ENCODE data around the gene NDUFA13. TPM values are rescaled to one million over a fixed set of nuclear protein-coding genes. Genes with fewer than 3 reads are reported as not detected.
A peak's percentile ranks its signal among the peaks of the same experiment; 100 is the strongest.

Gene NDUFA13
- total RNA-seq, 1 donor from 2014 or later: 394 TPM

DNA sequence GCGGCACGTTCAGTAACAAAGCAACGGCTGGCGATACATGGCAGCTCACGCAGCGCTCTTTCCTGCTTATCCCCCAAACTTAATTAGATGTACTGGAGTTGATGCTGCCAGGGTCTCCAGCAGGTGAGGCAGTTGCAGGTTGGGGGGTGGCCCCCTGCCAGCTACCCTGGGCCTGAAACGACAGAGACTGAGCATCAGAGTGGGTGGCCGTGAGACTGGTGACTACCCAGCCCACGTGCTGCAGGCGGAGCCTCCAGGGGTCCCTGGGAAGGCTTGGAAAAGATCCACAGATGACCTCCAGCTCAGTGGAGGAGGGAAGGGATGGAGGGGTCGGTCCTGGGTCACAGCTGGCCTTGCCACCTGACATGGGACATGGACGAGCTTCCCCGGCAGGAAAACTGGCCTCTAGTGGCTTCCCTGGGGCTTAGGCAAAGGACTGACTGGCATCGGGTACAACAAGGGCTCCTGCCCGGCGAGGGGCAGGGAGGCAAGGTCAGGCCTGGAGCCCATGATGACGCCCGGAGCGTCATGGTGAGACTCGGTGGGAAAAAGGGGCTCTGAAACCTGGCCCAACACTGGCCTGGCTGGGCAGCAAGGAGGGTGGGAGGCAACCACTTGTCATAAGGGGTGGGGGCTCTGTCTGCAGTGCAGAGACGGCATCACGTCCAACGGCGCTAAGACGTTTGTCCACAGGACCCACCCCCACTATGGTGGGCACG, 46.1 kb downstream of the NDUFA13 start:
- Mint-ChIP-seq H3K4me3 (ENCODE audit: unreplicated experiment) (no peak overlapping the region), H3K9me3 (ENCODE audit: unreplicated experiment) (peaks cover 3% of the 10 kb centered on the region), H3K4me1 (ENCODE audit: low read depth, unreplicated experiment) (peaks cover 5% of the 10 kb centered on the region), H3K27ac (ENCODE audit: unreplicated experiment) (peak overlapping the region; percentile 48), H3K36me3 (ENCODE audit: unreplicated experiment) (peaks cover 11% of the 10 kb centered on the region), H3K27me3 (ENCODE audit: unreplicated experiment) (peaks cover 14% of the 10 kb centered on the region)
- no peak for DNase-seq
- TF ChIP-seq, protein P1, sequence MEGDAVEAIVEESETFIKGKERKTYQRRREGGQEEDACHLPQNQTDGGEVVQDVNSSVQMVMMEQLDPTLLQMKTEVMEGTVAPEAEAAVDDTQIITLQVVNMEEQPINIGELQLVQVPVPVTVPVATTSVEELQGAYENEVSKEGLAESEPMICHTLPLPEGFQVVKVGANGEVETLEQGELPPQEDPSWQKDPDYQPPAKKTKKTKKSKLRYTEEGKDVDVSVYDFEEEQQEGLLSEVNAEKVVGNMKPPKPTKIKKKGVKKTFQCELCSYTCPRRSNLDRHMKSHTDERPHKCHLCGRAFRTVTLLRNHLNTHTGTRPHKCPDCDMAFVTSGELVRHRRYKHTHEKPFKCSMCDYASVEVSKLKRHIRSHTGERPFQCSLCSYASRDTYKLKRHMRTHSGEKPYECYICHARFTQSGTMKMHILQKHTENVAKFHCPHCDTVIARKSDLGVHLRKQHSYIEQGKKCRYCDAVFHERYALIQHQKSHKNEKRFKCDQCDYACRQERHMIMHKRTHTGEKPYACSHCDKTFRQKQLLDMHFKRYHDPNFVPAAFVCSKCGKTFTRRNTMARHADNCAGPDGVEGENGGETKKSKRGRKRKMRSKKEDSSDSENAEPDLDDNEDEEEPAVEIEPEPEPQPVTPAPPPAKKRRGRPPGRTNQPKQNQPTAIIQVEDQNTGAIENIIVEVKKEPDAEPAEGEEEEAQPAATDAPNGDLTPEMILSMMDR (IDR thresholded peaks at IDR 0.05; ENCODE audit: partially characterized antibody, unreplicated experiment): no peak

DNA sequence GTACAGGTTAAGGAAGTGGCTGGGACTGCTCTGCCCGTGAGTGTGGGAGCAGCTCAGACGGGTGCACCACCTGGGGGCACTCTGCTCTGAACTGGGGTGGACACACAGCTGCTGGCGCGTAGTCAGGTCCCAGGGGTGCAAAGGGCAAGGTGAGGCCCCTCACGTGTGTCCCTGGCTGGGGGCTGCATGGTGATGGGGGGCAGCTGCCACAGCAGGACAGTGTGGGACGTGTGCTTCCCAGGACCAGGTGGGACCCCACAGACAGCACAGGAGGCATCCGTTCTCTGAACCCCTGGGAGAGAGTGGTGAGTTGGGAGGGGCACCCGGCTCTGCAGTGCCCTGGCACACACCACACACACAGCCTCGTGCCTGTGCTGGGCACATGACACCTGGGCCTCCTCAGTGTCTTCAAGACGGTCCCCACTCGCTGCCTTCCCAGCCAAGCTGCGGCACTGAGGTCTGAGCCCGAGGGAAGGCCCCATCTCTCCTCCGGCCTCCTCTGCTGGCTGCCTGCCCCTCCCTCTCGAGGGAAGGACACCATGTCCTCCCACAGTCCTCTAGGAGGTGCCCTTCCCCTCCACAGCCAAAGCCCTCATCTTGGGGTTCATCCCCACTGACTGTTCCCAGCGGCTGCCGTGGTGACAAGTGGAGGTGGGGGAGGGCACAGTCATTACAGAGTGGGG, 46.8 kb downstream of the NDUFA13 start:
- TF ChIP-seq, protein P1 (IDR thresholded peaks at IDR 0.05; ENCODE audit: partially characterized antibody, unreplicated experiment): no peak
- Mint-ChIP-seq H3K4me3 (ENCODE audit: unreplicated experiment) (no peak overlapping the region), H3K27ac (ENCODE audit: unreplicated experiment) (no peak overlapping the region), H3K9me3 (ENCODE audit: unreplicated experiment) (peaks cover 3% of the 10 kb centered on the region), H3K4me1 (ENCODE audit: low read depth, unreplicated experiment) (peaks cover 5% of the 10 kb centered on the region), H3K36me3 (ENCODE audit: unreplicated experiment) (peaks cover 11% of the 10 kb centered on the region), H3K27me3 (ENCODE audit: unreplicated experiment) (peaks cover 16% of the 10 kb centered on the region)
- DNase-seq: no peak

DNA sequence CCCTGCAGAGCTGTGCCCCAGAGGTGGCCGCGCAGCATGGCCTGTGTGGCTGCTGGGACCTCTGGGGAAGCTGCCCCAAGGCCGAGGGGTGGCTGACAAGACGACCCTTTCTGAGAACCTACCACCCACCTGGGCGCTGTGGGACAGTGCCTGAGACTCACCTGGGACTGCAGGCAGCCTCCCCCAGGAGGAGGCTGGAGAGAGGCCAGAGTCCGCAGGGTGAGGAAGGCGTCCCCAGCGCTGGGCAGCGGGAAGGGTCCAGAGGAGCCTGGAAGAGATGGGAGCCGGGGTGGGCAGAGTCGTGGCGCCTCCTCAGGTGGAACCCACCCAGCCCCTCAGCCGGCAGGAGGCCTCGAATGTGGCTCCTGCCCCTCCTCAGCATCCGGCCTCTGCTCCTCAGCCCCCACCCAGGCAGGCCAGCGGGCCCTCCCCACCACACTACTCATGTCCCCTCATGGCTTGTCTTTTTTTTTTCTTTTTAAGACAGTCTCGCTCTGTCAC, 47.4 kb downstream of the NDUFA13 start:
- peaks cover 11% of the 10 kb centered on the region for H3K36me3 Mint-ChIP-seq (ENCODE audit: unreplicated experiment)
- H3K27me3 Mint-ChIP-seq (ENCODE audit: unreplicated experiment): peaks cover 13% of the 10 kb centered on the region
- H3K27ac Mint-ChIP-seq (ENCODE audit: unreplicated experiment): no peak overlapping the region
- peaks cover 5% of the 10 kb centered on the region for H3K4me1 Mint-ChIP-seq (ENCODE audit: low read depth, unreplicated experiment)
- TF ChIP-seq, protein P1 (IDR thresholded peaks at IDR 0.05; ENCODE audit: partially characterized antibody, unreplicated experiment): no peak
- no peak for DNase-seq
- peaks cover 3% of the 10 kb centered on the region for H3K9me3 Mint-ChIP-seq (ENCODE audit: unreplicated experiment)
- no peak overlapping the region for H3K4me3 Mint-ChIP-seq (ENCODE audit: unreplicated experiment)

DNA sequence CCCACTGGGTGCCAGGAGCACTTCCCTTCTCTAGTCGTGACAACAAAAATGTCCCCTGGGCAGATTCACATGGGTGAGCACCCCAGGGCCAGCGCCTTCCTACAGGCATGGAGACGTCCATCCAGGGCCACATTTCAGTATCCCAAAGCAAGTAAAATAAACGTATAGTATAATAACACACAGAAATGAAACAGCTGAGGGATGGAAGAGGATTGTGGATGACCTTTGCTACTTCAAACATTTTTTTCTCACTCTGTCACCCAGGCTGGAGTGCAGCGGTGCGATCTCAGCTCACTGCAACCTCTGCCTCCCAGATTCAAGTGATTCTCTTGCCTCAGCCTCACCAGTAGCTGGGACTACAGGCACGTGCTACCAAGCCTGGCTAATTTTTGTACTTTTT, 50.3 kb downstream of the NDUFA13 start:
- no peak for DNase-seq
- Mint-ChIP-seq H3K27ac (ENCODE audit: unreplicated experiment) (no peak overlapping the region), H3K4me1 (ENCODE audit: low read depth, unreplicated experiment) (peaks cover 9% of the 10 kb centered on the region)

More for the DNA sequence above, 50.3 kb downstream of the NDUFA13 start:
- TF ChIP-seq, protein P1 (IDR thresholded peaks at IDR 0.05; ENCODE audit: partially characterized antibody, unreplicated experiment): no peak
- Mint-ChIP-seq H3K4me3 (ENCODE audit: unreplicated experiment) (no peak overlapping the region), H3K9me3 (ENCODE audit: unreplicated experiment) (peaks cover 9% of the 10 kb centered on the region), H3K36me3 (ENCODE audit: unreplicated experiment) (peaks cover 24% of the 10 kb centered on the region), H3K27me3 (ENCODE audit: unreplicated experiment) (peaks cover 13% of the 10 kb centered on the region)

Measured in glutamatergic neuron (in vitro differentiated cells).